GM19043 (cell line): ENCODE data around the gene IL27RA.

Experiments used
- ATAC-seq: cut with Tn5 transposase; IDR thresholded peaks from one replicate; pipeline ENCODE4 v1.9.1; 2021; ENCODE audit warnings: low read depth; ENCODE audit not compliant: unreplicated experiment

Gene IL27RA

GRCh38 chr19:14081797-14082674 is 50.5 kb downstream of the IL27RA start:
- ATAC-seq, result no peak

- ATAC-seq, result no peak
Measured at GRCh38 chr19:14082675-14082960, 51.1 kb downstream of the IL27RA start.

- no peak for ATAC-seq
Measured at GRCh38 chr19:14085309-14085995, 53.9 kb downstream of the IL27RA start, which contains the start of gene C19orf67. C19orf67 (minus strand) TSS chr19:14085783; CDS start chr19:14085627, 156 bp downstream.

- no peak for ATAC-seq
Measured at GRCh38 chr19:14086098-14086497, 54.5 kb downstream of the IL27RA start.

GRCh38 chr19:14088634-14089411 is 57.3 kb downstream of the IL27RA start:
- no peak for ATAC-seq

- ATAC-seq, result no peak
Measured at GRCh38 chr19:14089412-14089661, 57.8 kb downstream of the IL27RA start.

- ATAC-seq, result no peak
Measured at GRCh38 chr19:14089662-14090508, 58.3 kb downstream of the IL27RA start.

GRCh38 chr19:14090509-14091080 is 59.0 kb downstream of the IL27RA start, which contains the start of gene SAMD1:
SAMD1 (minus strand) TSS chr19:14090751.
- ATAC-seq, result no peak

- ATAC-seq, result no peak
Measured at GRCh38 chr19:14091081-14091812, 59.7 kb downstream of the IL27RA start.

GRCh38 chr19:14091813-14092462 is 60.4 kb downstream of the IL27RA start:
- no peak for ATAC-seq

- ATAC-seq, result no peak
Measured at GRCh38 chr19:14093117-14093823, 61.7 kb downstream of the IL27RA start.

- no peak for ATAC-seq
Measured at GRCh38 chr19:14094854-14095253, 63.3 kb downstream of the IL27RA start.

- no peak for ATAC-seq
Measured at GRCh38 chr19:14096272-14096992, 64.9 kb downstream of the IL27RA start.

- ATAC-seq, result no peak
Measured at GRCh38 chr19:14097532-14098151, 66.1 kb downstream of the IL27RA start.

- no peak for ATAC-seq
Measured at GRCh38 chr19:14101003-14101545, 69.5 kb downstream of the IL27RA start.

- ATAC-seq, result no peak
Measured at GRCh38 chr19:14102102-14102696, 70.6 kb downstream of the IL27RA start.

- no peak for ATAC-seq
Measured at GRCh38 chr19:14102756-14103155, 71.2 kb downstream of the IL27RA start.
